Endothelial cell of hepatic sinusoid (primary cell): ENCODE data around the gene CNRIP1.

ENCODE experiments used
- in situ Hi-C: cut with HindIII; loops from 2 replicates; pipeline ENCODE4 v1.10.0; 2017; ENCODE audit warnings: low sequenced_read_pairs

CNRIP1 gene

GRCh38 chr2:68252400-68253218 lies 67.1 kb downstream of the CNRIP1 start, which contains the start of gene PPP3R1:
Gene PPP3R1 (minus strand): TSS chr2:68252532. CDS start chr2:68252127, 405 bp downstream.
- in situ Hi-C loops = no loop called here

- in situ Hi-C loops = no loop called here
Measured at GRCh38 chr2:68251855-68252399, 67.8 kb downstream of the CNRIP1 start.

- in situ Hi-C loops = no loop called here
Measured at GRCh38 chr2:68251187-68251854, 68.4 kb downstream of the CNRIP1 start.

- in situ Hi-C loops = no loop called here
Measured at GRCh38 chr2:68250652-68251186, 69.0 kb downstream of the CNRIP1 start.

GRCh38 chr2:68250196-68250595 lies 69.6 kb downstream of the CNRIP1 start:
- in situ Hi-C loops = no loop called here

- in situ Hi-C loops = no loop called here
Measured at GRCh38 chr2:68248806-68249205, 70.9 kb downstream of the CNRIP1 start.

- in situ Hi-C loops = no loop called here
Measured at GRCh38 chr2:68248361-68248760, 71.4 kb downstream of the CNRIP1 start.

DNA sequence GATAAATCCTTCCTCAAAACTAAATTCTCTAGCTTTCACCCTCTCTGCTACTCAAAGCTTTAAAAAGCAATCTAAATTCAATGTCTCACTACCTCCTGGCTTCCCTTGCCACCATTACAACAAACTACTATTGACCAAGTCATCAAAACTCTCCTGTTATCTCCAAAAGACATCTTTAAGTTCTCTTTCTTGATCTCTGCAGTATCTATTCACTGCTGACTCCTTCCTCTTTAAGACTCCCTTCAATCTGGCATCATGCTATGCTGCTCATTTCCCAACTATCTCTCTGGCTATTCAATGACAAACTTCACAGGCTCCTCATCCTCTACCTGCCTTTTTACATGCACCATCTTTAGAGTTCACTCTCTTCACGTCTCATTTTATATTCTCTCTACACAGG lies 73.4 kb downstream of the CNRIP1 start:
- in situ Hi-C loops = no loop called here

- in situ Hi-C loops = no loop called here
Measured at GRCh38 chr2:68245672-68246071, 74.1 kb downstream of the CNRIP1 start.

- in situ Hi-C loops = no loop called here
Measured at GRCh38 chr2:68245066-68245465, 74.7 kb downstream of the CNRIP1 start.

DNA sequence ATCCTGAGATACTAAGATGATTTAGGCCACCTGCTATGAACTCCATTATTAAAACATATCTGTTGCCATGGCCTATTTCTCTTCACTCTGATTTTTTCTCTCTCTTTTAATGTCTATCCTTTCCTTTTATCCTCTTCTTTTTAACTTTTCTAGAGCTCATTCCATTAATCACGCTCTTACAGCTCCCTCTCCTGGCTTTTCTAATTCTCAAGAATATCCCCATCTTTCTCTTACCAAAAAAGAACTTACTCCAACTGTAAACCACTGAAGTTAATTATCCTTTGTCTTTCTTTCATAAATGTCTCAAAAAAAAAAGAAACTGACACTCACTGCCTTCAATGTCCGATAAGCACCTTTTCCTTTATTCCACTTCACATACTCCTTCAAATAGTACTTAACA lies 75.3 kb downstream of the CNRIP1 start:
- in situ Hi-C loops = no loop called here
